Left lung (tissue), 10 donors: ENCODE results near the gene TMEM131L. TPM values are rescaled to one million over a fixed set of nuclear protein-coding genes. Genes with fewer than 3 reads are reported as not detected.

ENCODE experiments used
- ATAC-seq: fragments of 200-7000 bp; cut with Tn5 transposase; one replicate; pipeline ENCODE4 v1.9.1; 2020; ENCODE audit warnings: moderate library complexity
- DNase-seq, 4 donors: peaks; one replicate each; pipeline ENCODE4 v3.0.0-alpha.2; 2013 to 2020
- H3K27ac ChIP-seq, 2 donors: fragments of 200-600 bp; sonication (generic) in 1 of 2; one replicate each; pipeline versions ENCODE4 v1.5.0 to v1.8.0; 2020 to 2021
- H3K27me3 ChIP-seq, 2 donors: fragments of 200-600 bp; sonication (generic) in 1 of 2; one replicate each; pipeline versions ENCODE4 v1.5.0 to v1.8.0; 2020 to 2021
- H3K36me3 ChIP-seq, 2 donors: fragments of 200-600 bp; sonication (generic) in 1 of 2; one replicate each; pipeline versions ENCODE4 v1.5.0 to v1.8.0; 2020 to 2021
- H3K4me1 ChIP-seq, 2 donors: fragments of 200-600 bp; one replicate each; pipeline ENCODE4 v1.8.0; 2021
- H3K4me3 ChIP-seq, 2 donors: fragments of 200-600 bp; sonication (generic) in 1 of 2; one replicate each; pipeline versions ENCODE4 v1.5.0 to v1.8.0; 2020 to 2021; ENCODE audit warnings: mild to moderate bottlenecking in 1 of 2
- H3K9me3 ChIP-seq, 2 donors: fragments of 200-600 bp; sonication (generic) in 1 of 2; one replicate each; pipeline versions ENCODE4 v1.5.0 to v1.8.0; 2020 to 2021
- intact Hi-C, 2 donors: fragments of 100-400 bp; cut with DNase I; formaldehyde crosslinking; loops; one replicate each; pipeline versions ENCODE4 v1.11.2 to v1.14.2; 2022
- polyA plus RNA-seq, 6 donors: library from polyadenylated mRNA; unstranded; fragments of 120-200 nt; gene quantifications; one replicate each; pipeline ENCODE4 v1.2.1, GENCODE V29; 2013; ENCODE audit not compliant: insufficient read length in 6 of 6
- total RNA-seq, 2 donors: library from RNA; stranded (reverse); fragmentation: NEBNext Ultra II Directional; extraction: Animal tissue kit (Norgen Biotek cat#: 25700); gene quantifications; one replicate each; pipeline ENCODE4 v1.2.1, GENCODE V29; 2021
- TF ChIP-seq, protein P1 (sequence below), 2 donors: fragments of 200-600 bp; sonication (generic) in 1 of 2; IDR thresholded peaks; one replicate each; pipeline versions ENCODE4 v1.5.0 to v1.8.0; 2021; ENCODE audit warnings: antibody characterized with exemption in 2 of 2
- donor health status: DM: no; HTN: yes; CAD: no.
- donor health status: DM: no; HTN: no; CAD: no.

TMEM131L gene
- total and polyA plus RNA-seq, 8 donors, result 17.6 to 34.2 (median 30.4) TPM

- no peak for ATAC-seq
- TF ChIP-seq, protein P1, sequence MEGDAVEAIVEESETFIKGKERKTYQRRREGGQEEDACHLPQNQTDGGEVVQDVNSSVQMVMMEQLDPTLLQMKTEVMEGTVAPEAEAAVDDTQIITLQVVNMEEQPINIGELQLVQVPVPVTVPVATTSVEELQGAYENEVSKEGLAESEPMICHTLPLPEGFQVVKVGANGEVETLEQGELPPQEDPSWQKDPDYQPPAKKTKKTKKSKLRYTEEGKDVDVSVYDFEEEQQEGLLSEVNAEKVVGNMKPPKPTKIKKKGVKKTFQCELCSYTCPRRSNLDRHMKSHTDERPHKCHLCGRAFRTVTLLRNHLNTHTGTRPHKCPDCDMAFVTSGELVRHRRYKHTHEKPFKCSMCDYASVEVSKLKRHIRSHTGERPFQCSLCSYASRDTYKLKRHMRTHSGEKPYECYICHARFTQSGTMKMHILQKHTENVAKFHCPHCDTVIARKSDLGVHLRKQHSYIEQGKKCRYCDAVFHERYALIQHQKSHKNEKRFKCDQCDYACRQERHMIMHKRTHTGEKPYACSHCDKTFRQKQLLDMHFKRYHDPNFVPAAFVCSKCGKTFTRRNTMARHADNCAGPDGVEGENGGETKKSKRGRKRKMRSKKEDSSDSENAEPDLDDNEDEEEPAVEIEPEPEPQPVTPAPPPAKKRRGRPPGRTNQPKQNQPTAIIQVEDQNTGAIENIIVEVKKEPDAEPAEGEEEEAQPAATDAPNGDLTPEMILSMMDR (IDR thresholded peaks at IDR 0.05), result no peak
Observed at GRCh38 chr4:153619811-153620210, 153.7 kb downstream of the TMEM131L start.

GRCh38 chr4:153620352-153620751 lies 154.2 kb downstream of the TMEM131L start:
- no peak for ATAC-seq
- H3K9me3 ChIP-seq, result no peaks in the 10 kb centered on the region
- H3K36me3 ChIP-seq, result peaks cover 0 to 69% of the 10 kb centered on the region in 2 donors
- TF ChIP-seq, protein P1 (IDR thresholded peaks at IDR 0.05), result no peak
- intact Hi-C loops, result no loop called here
- no peak for DNase-seq
- peaks cover 0 to 10% of the 10 kb centered on the region in 2 donors for H3K4me1 ChIP-seq
- no peak overlapping the region for H3K4me3 ChIP-seq
- no peaks in the 10 kb centered on the region for H3K27me3 ChIP-seq
- H3K27ac ChIP-seq, result no peak overlapping the region

More at GRCh38 chr4:153619811-153620210, 153.7 kb downstream of the TMEM131L start:
- no peaks in the 10 kb centered on the region for H3K9me3 ChIP-seq
- no peak overlapping the region for H3K4me3 ChIP-seq
- intact Hi-C loops, result no loop called here
- DNase-seq, result no peak
- H3K27ac ChIP-seq, result no peak overlapping the region
- peaks cover 0 to 10% of the 10 kb centered on the region in 2 donors for H3K4me1 ChIP-seq
- no peaks in the 10 kb centered on the region for H3K27me3 ChIP-seq
- peaks cover 0 to 67% of the 10 kb centered on the region in 2 donors for H3K36me3 ChIP-seq

- H3K9me3 ChIP-seq, result no peaks in the 10 kb centered on the region
- H3K36me3 ChIP-seq, result peaks cover 0 to 73% of the 10 kb centered on the region in 2 donors
- intact Hi-C loops, result no loop called here
- H3K4me1 ChIP-seq, result peaks cover 0 to 10% of the 10 kb centered on the region in 2 donors
- no peak for ATAC-seq
- H3K27me3 ChIP-seq, result no peaks in the 10 kb centered on the region
- no peak overlapping the region for H3K27ac ChIP-seq
- DNase-seq, result no peak
- TF ChIP-seq, protein P1 (IDR thresholded peaks at IDR 0.05), result no peak
- no peak overlapping the region for H3K4me3 ChIP-seq
Observed at GRCh38 chr4:153622093-153622492, 155.9 kb downstream of the TMEM131L start.

DNA sequence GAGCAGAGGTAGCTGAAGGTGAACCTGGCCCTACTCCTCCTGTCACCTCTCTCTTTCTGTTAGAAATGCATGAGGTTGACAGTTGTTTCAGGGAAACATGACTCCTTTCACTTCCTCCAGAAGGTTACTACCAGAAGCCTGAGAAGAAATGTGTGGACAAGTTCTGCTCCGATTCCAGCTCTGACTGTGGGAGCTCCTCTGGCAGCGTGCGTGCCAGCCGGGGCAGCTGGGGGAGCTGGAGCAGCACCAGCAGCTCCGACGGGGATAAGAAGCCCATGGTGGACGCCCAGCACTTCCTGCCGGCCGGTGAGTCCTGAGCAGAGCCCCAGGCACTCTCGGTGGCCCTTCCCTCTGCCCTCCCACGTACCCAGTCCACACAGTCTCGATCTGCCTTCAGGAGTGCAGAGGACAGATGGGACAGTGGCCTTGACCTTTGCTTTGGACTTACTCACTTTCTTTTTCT lies 156.6 kb downstream of the TMEM131L start:
- TF ChIP-seq, protein P1 (IDR thresholded peaks at IDR 0.05), result no peak
- H3K36me3 ChIP-seq, result peaks cover 0 to 74% of the 10 kb centered on the region in 2 donors
- no peak for DNase-seq
- H3K4me1 ChIP-seq, result peaks cover 0 to 10% of the 10 kb centered on the region in 2 donors
- no peaks in the 10 kb centered on the region for H3K27me3 ChIP-seq
- H3K4me3 ChIP-seq, result no peak overlapping the region
- H3K27ac ChIP-seq, result no peak overlapping the region
- intact Hi-C loops, result no loop called here
- no peak for ATAC-seq
- H3K9me3 ChIP-seq, result no peaks in the 10 kb centered on the region

GRCh38 chr4:153623491-153623890 lies 157.3 kb downstream of the TMEM131L start:
- H3K36me3 ChIP-seq, result peaks cover 0 to 74% of the 10 kb centered on the region in 2 donors
- DNase-seq (no peak), ATAC-seq (no peak)
- no peaks in the 10 kb centered on the region for H3K9me3 ChIP-seq
- no peak overlapping the region for H3K4me3 ChIP-seq
- intact Hi-C loops, result no loop called here
- peaks cover 0 to 10% of the 10 kb centered on the region in 2 donors for H3K4me1 ChIP-seq
- no peak overlapping the region for H3K27ac ChIP-seq
- H3K27me3 ChIP-seq, result no peaks in the 10 kb centered on the region
- TF ChIP-seq, protein P1 (IDR thresholded peaks at IDR 0.05), result no peak
